H1 (cell line): ENCODE results near the gene DIDO1. TPM values are rescaled to one million over a fixed set of nuclear protein-coding genes. Genes with fewer than 3 reads are reported as not detected.

ENCODE experiments used
- CTCF ChIA-PET: fragments of 300-600 bp; sonication (Branson Sonifier 250); formaldehyde crosslinking; loops from one replicate; lab custom pipeline; 2021; ENCODE audit not compliant: partially characterized antibody; lab: Charles Lee
- POLR2A ChIA-PET: fragments of 300-600 bp; sonication (Branson Sonifier 250); formaldehyde crosslinking; loops from one replicate; lab custom pipeline; 2021; ENCODE audit warnings: inconsistent platforms; ENCODE audit not compliant: partially characterized antibody; lab: Charles Lee
- DNase-seq, 2 experiments: peaks; one replicate each; pipeline versions ENCODE4 v3.0.0 to v3.0.0-alpha.2; 2010 to 2022; ENCODE audit warnings: low spot score in 2 of 2, low read depth in 1 of 2, mixed read lengths in 1 of 2
- FAIRE-seq: peaks from 2 replicates; lab custom pipeline; 2011; peaks lifted over from hg19 to GRCh38; lab: Jason Lieb, UNC
- H2AFZ ChIP-seq: 2 replicates; pipeline ENCODE4 v1.8.1; 2012; ENCODE audit warnings: low read length, inconsistent platforms
- H2AK5ac ChIP-seq: 2 replicates; pipeline ENCODE4 v1.6.1; 2013; ENCODE audit warnings: low read depth, low read length
- H2BK120ac ChIP-seq: replicated peaks from 2 replicates; pipeline ENCODE3; 2013; ENCODE audit warnings: low read depth, low read length, inconsistent platforms
- H2BK12ac ChIP-seq: 2 replicates; pipeline ENCODE4 v1.6.1; 2013; ENCODE audit warnings: low read depth, low read length
- H2BK15ac ChIP-seq: 2 replicates; pipeline ENCODE4 v1.6.1; 2013; ENCODE audit warnings: low read length
- H2BK20ac ChIP-seq: 2 replicates; pipeline ENCODE4 v1.6.1; 2013; ENCODE audit warnings: low read length
- H2BK5ac ChIP-seq: 2 replicates; pipeline ENCODE4 v1.6.1; 2013; ENCODE audit warnings: low read depth, low read length
- H3K14ac ChIP-seq: 2 replicates; pipeline ENCODE4 v1.6.1; 2013; ENCODE audit warnings: inconsistent platforms; ENCODE audit not compliant: insufficient read length
- H3K18ac ChIP-seq: 2 replicates; pipeline ENCODE4 v1.6.1; 2013; ENCODE audit warnings: low read length; ENCODE audit errors: extremely low read depth
- H3K23ac ChIP-seq: 2 replicates; pipeline ENCODE4 v1.6.1; 2013; ENCODE audit warnings: inconsistent platforms; ENCODE audit not compliant: insufficient read length
- H3K23me2 ChIP-seq: 2 replicates; pipeline ENCODE4 v1.6.1; 2013; ENCODE audit warnings: low read depth, low read length
- H3K27ac ChIP-seq: 2 replicates; pipeline ENCODE4 v1.6.1; 2011; ENCODE audit warnings: low read depth, low read length, inconsistent platforms
- H3K27me3 ChIP-seq, 4 experiments: replicated peaks in 1 of 4; 1 replicate in 1 of 4; 2 replicates in 3 of 4; pipeline versions ENCODE4 v1.6.1 to v1.8.1; 2011 to 2013; ENCODE audit warnings: low read length in 3 of 4, mild to moderate bottlenecking in 3 of 4, inconsistent platforms in 2 of 4, mixed read lengths in 2 of 4, moderate library complexity in 1 of 4; ENCODE audit not compliant: control insufficient read depth in 3 of 4, insufficient read depth in 3 of 4; ENCODE audit errors: extremely low read depth in 1 of 4
- H3K36me3 ChIP-seq, 4 experiments: 2 replicates each; pipeline versions ENCODE4 v1.6.1 to v1.8.1; 2011 to 2013; ENCODE audit warnings: mild to moderate bottlenecking in 4 of 4, low read length in 3 of 4, moderate library complexity in 2 of 4, control low read depth in 1 of 4, inconsistent platforms in 1 of 4; ENCODE audit not compliant: insufficient read depth in 4 of 4, control insufficient read depth in 2 of 4
- H3K4ac ChIP-seq: replicated peaks from 2 replicates; pipeline ENCODE3; 2013; ENCODE audit warnings: low read length, low read depth, mixed read lengths, inconsistent platforms; ENCODE audit not compliant: insufficient read length
- H3K4me1 ChIP-seq, 4 experiments: replicated peaks in 1 of 4; 1 replicate in 1 of 4; 2 replicates in 3 of 4; pipeline versions ENCODE4 v1.6.1 to v1.8.1; 2011 to 2013; ENCODE audit warnings: low read length in 3 of 4, inconsistent platforms in 2 of 4, mixed read lengths in 1 of 4; ENCODE audit not compliant: insufficient read depth in 4 of 4, control insufficient read depth in 3 of 4
- H3K4me2 ChIP-seq, 2 experiments: 2 replicates each; pipeline versions ENCODE4 v1.6.1 to v1.8.1; 2011 to 2013; ENCODE audit warnings: low read depth in 2 of 2, low read length in 2 of 2, control low read depth in 1 of 2, inconsistent platforms in 1 of 2, mild to moderate bottlenecking in 1 of 2; ENCODE audit not compliant: insufficient read depth in 1 of 2
- H3K4me3 ChIP-seq, 4 experiments: fragments of 200-600, 300-600 bp in 1 of 4; sonication (generic), shearing (Covaris generic), sonication (Bioruptor Twin) in 1 of 4; 2 replicates each; pipeline versions ENCODE4 v1.5.1 to v1.8.1; 2011 to 2016; ENCODE audit warnings: low read length in 4 of 4, low read depth in 3 of 4, control low read depth in 2 of 4, inconsistent platforms in 2 of 4, mild to moderate bottlenecking in 2 of 4, mixed read lengths in 1 of 4, moderate library complexity in 1 of 4; ENCODE audit not compliant: insufficient read depth in 2 of 4; ENCODE audit errors: extremely low read depth in 1 of 4
- H3K56ac ChIP-seq: replicated peaks from 2 replicates; pipeline ENCODE3; 2013; ENCODE audit warnings: low read depth, mild to moderate bottlenecking, mixed read lengths, low read length, inconsistent platforms; ENCODE audit not compliant: insufficient read length
- H3K79me1 ChIP-seq: 2 replicates; pipeline ENCODE4 v1.6.1; 2013; ENCODE audit warnings: low read depth, low read length, control low read depth
- H3K79me2 ChIP-seq, 2 experiments: 2 replicates each; pipeline versions ENCODE4 v1.6.1 to v1.8.1; 2012 to 2013; ENCODE audit warnings: low read length in 2 of 2, mild to moderate bottlenecking in 2 of 2, inconsistent platforms in 1 of 2; ENCODE audit not compliant: insufficient read depth in 2 of 2, control insufficient read depth in 1 of 2
- H3K9ac ChIP-seq, 4 experiments: replicated peaks in 1 of 4; 1 replicate in 1 of 4; 2 replicates in 3 of 4; pipeline versions ENCODE4 v1.6.1 to v1.8.1; 2011 to 2013; ENCODE audit warnings: low read depth in 3 of 4, low read length in 3 of 4, control low read depth in 2 of 4, mild to moderate bottlenecking in 2 of 4, moderate library complexity in 2 of 4, inconsistent platforms in 1 of 4; ENCODE audit errors: extremely low read depth in 1 of 4
- H3K9me3 ChIP-seq, 2 experiments: 2 replicates each; pipeline versions ENCODE4 v1.6.1 to v1.8.1; 2012 to 2013; ENCODE audit warnings: mild to moderate bottlenecking in 2 of 2, moderate library complexity in 2 of 2, control low read depth in 1 of 2, inconsistent platforms in 1 of 2, low read depth in 1 of 2, low read length in 1 of 2, mixed read lengths in 1 of 2; ENCODE audit not compliant: insufficient read depth in 2 of 2
- H4K20me1 ChIP-seq, 2 experiments: replicated peaks in 1 of 2; 2 replicates each; pipeline versions ENCODE3 to v1.8.1; 2011 to 2013; ENCODE audit warnings: inconsistent platforms in 2 of 2, low read length in 2 of 2, mild to moderate bottlenecking in 1 of 2; ENCODE audit not compliant: insufficient read depth in 2 of 2, control insufficient read depth in 1 of 2
- H4K5ac ChIP-seq: 2 replicates; pipeline ENCODE4 v1.6.1; 2013; ENCODE audit warnings: low read length, low read depth, mixed read lengths, inconsistent platforms; ENCODE audit not compliant: insufficient read length
- H4K8ac ChIP-seq: 2 replicates; pipeline ENCODE4 v1.8.0; 2013; ENCODE audit warnings: mild to moderate bottlenecking, moderate library complexity, low read length, inconsistent platforms; ENCODE audit not compliant: insufficient read depth; ENCODE audit errors: extremely low read depth
- H4K91ac ChIP-seq: replicated peaks from 2 replicates; pipeline ENCODE3; 2013; ENCODE audit warnings: low read length, mixed read lengths, inconsistent platforms; ENCODE audit not compliant: insufficient read length
- CBX5 ChIP-seq: fragments of 300-800, 300-1000 bp; sonication (generic); IDR thresholded peaks from 2 replicates; pipeline ENCODE4 v1.7.1; 2016; ENCODE audit warnings: antibody characterized with exemption, low read length, low read depth
- CHD1 ChIP-seq: IDR thresholded peaks from 2 replicates; pipeline ENCODE4 v1.6.1; 2012; ENCODE audit warnings: low read depth, low read length, improper control_type of control experiment
- GABPA ChIP-seq: IDR thresholded peaks from 2 replicates; pipeline ENCODE4 v1.6.1; 2011; ENCODE audit warnings: mild to moderate bottlenecking, low read length, moderate library complexity, borderline replicate concordance; ENCODE audit not compliant: insufficient read depth
- HDAC2 ChIP-seq, 2 experiments: fragments of 300-600 bp in 1 of 2; sonication (generic) in 1 of 2; IDR thresholded peaks; 2 replicates each; pipeline ENCODE4 v1.6.1; 2011 to 2012; ENCODE audit warnings: low read depth in 2 of 2, low read length in 2 of 2, mild to moderate bottlenecking in 2 of 2, moderate library complexity in 2 of 2, borderline replicate concordance in 1 of 2, inconsistent platforms in 1 of 2
- KDM1A ChIP-seq: fragments of 200-600, 300-600 bp; sonication (generic); IDR thresholded peaks from 2 replicates; pipeline ENCODE4 v1.7.1; 2016; ENCODE audit warnings: mild to moderate bottlenecking, low read length, borderline replicate concordance
- PHF8 ChIP-seq: fragments of 200-600 bp; sonication (generic); conservative IDR thresholded peaks from 2 replicates; pipeline ENCODE4 v1.7.1; 2012; ENCODE audit warnings: low read depth, mild to moderate bottlenecking, inconsistent platforms, low read length, moderate library complexity
- POU5F1 ChIP-seq: IDR thresholded peaks from 2 replicates; pipeline ENCODE4 v1.6.1; 2011; ENCODE audit warnings: low read depth, mild to moderate bottlenecking, low read length, moderate library complexity
- RXRA ChIP-seq: IDR thresholded peaks from 2 replicates; pipeline ENCODE4 v1.6.1; 2011; ENCODE audit warnings: low read depth, mild to moderate bottlenecking, low read length, moderate library complexity; ENCODE audit not compliant: insufficient read depth
- SAP30 ChIP-seq: fragments of 300-600 bp; sonication (generic); IDR thresholded peaks from 2 replicates; pipeline ENCODE4 v1.7.1; 2012; ENCODE audit warnings: low read length, moderate library complexity, mild to moderate bottlenecking, inconsistent platforms; ENCODE audit not compliant: insufficient read depth, insufficient replicate concordance
- SIRT6 ChIP-seq: IDR thresholded peaks from one replicate; pipeline ENCODE4 v1.7.1; 2012; ENCODE audit warnings: low read length, inconsistent platforms
- SIX5 ChIP-seq: IDR thresholded peaks from 2 replicates; pipeline ENCODE4 v1.6.1; 2011; ENCODE audit warnings: mild to moderate bottlenecking, low read depth, low read length
- WGBS, 2 experiments: shearing (Covaris generic) in 1 of 2; methylation state at CpG; one replicate each; pipeline versions ENCODE4 v1.1.6 to v1.1.7; 2013 to 2015; ENCODE audit warnings: low lambda C conversion rate in 2 of 2, mixed read lengths in 2 of 2, inconsistent platforms in 1 of 2, low coverage in 1 of 2, missing lambda C conversion rate in 1 of 2; ENCODE audit not compliant: insufficient replicate concordance in 2 of 2, insufficient coverage in 1 of 2, insufficient read length in 1 of 2; ENCODE audit errors: extremely low coverage in 1 of 2, missing lambda C conversion rate in 1 of 2; 5-methylcytosine and 5-hydroxymethylcytosine counted together
- polyA plus RNA-seq, 7 experiments: library from polyadenylated mRNA; depleted of rRNA in 3 of 7; stranded (reverse) in 5 of 7; unstranded in 2 of 7; fragments of >200 nt in 5 of 7; fragments of 200-250 nt in 2 of 7; gene quantifications; 1 replicate in 5 of 7; 2 replicates in 1 of 7; 4 replicates in 1 of 7; pipeline versions ENCODE4 v1.2.1 to v1.2.3, GENCODE V29; 2011 to 2013; ENCODE audit warnings: missing spikeins in 2 of 7, mixed read lengths in 2 of 7
- total RNA-seq: library from RNA; stranded (reverse); fragmentation: NEBNext Ultra II Directional; extraction: Animal tissue kit (Norgen Biotek cat#: 25700); gene quantifications from 2 replicates; pipeline ENCODE4 v1.2.1, GENCODE V29; 2021
- TF ChIP-seq, protein P1 (sequence below): IDR thresholded peaks from 2 replicates; pipeline ENCODE4 v1.6.1; 2012; ENCODE audit warnings: low read length, inconsistent platforms

The DIDO1 gene
- total and polyA plus RNA-seq, 2 of the 8 experiments (the other 6 are each of a cell fraction or from before 2014, with no cell fraction given): 53.6 to 82.8 TPM

DNA sequence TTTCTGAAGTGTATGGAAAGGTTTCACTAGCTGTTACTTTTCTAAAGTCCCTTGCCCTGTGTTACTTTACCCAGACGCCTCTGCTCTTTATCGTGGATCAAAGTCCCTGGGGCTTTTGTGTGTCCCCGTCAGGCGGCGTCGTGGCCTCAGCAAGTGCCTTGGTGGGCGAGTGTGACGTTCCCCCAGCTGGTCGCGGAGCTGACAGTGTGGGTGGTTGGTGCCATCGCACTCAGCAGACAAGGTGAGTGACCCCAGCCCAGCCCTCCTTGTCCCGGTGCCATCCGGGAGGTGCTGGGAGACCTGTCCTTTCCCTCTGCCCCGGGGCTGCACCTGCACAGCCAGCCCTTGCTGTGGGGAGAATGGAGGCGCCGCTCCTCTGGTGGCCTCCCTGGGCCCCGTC lies 37.4 kb downstream of the DIDO1 start:
- H3K27ac ChIP-seq: no peak overlapping the region
- H3K4me2 ChIP-seq: no peak overlapping the region
- no peak overlapping the region for H4K8ac ChIP-seq
- no peak overlapping the region for H4K5ac ChIP-seq
- no peak overlapping the region for H3K18ac ChIP-seq
- WGBS, 2 experiments: 96% methylated on average over 17 of the region's 17 CpGs; no CpG with 5 or more reads in 1 of the 2 experiments
- H2BK20ac ChIP-seq: no peak overlapping the region
- no peak overlapping the region for H3K9ac ChIP-seq
- no peaks in the 10 kb centered on the region for H3K27me3 ChIP-seq
- no peak overlapping the region for H3K56ac ChIP-seq
- H2BK120ac ChIP-seq: no peak overlapping the region
- H3K4me1 ChIP-seq: peaks cover 0 to 19% (median 9%) of the 10 kb centered on the region in 4 experiments; a peak in 5 of 7 replicates
- no peaks in the 10 kb centered on the region for H3K79me1 ChIP-seq
- no peak overlapping the region for H2BK5ac ChIP-seq
- no peaks in the 10 kb centered on the region for H3K23me2 ChIP-seq
- H2BK12ac ChIP-seq: no peak overlapping the region
- H3K14ac ChIP-seq: no peak overlapping the region
- H4K20me1 ChIP-seq: peaks cover 6 to 14% of the 10 kb centered on the region in 2 experiments
- H3K4me3 ChIP-seq: no peak overlapping the region
- no peak overlapping the region for H2AK5ac ChIP-seq
- no peak overlapping the region for H4K91ac ChIP-seq
- peaks cover 45 to 71% (median 56%) of the 10 kb centered on the region in 4 experiments for H3K36me3 ChIP-seq
- H3K23ac ChIP-seq: no peak overlapping the region
- POLR2A ChIA-PET: interaction anchor here (1.1 to 8.5 kb wide), 7 partner anchors 11 to 50 kb away, joined by 3 to 88 read pairs (median 6); partner anchors contain the start of gene GID8
- DNase-seq: no peak
- H2BK15ac ChIP-seq: no peak overlapping the region
- H3K79me2 ChIP-seq: no peaks in the 10 kb centered on the region
- CTCF ChIA-PET: interaction anchor here (0.7 to 6.4 kb wide), 5 partner anchors 11 to 80 kb away, joined by 4 to 56 read pairs (median 5); no protein-coding TSS in a partner anchor
- H2AFZ ChIP-seq: no peak overlapping the region
- FAIRE-seq: no peak
- no peak overlapping the region for H3K4ac ChIP-seq
- peaks cover 0 to 3% of the 10 kb centered on the region in 2 experiments; a peak in 1 of 4 replicates for H3K9me3 ChIP-seq
- TF ChIP-seq POU5F1 (no peak), SIX5 (no peak), PHF8 (no peak), CHD1 (no peak), SIRT6 (no peak), CBX5 (no peak), KDM1A (no peak), SAP30 (no peak), RXRA (no peak), HDAC2 (IDR thresholded peaks at IDR 0.05; ENCODE audit: borderline replicate concordance in 1 of 2, low read depth in 2 of 2, low read length in 2 of 2) (no peak), GABPA (no peak)
- TF ChIP-seq, protein P1, sequence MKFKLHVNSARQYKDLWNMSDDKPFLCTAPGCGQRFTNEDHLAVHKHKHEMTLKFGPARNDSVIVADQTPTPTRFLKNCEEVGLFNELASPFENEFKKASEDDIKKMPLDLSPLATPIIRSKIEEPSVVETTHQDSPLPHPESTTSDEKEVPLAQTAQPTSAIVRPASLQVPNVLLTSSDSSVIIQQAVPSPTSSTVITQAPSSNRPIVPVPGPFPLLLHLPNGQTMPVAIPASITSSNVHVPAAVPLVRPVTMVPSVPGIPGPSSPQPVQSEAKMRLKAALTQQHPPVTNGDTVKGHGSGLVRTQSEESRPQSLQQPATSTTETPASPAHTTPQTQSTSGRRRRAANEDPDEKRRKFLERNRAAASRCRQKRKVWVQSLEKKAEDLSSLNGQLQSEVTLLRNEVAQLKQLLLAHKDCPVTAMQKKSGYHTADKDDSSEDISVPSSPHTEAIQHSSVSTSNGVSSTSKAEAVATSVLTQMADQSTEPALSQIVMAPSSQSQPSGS: no peak
